ENCODE data around the gene OR6F1. TPM values are rescaled to one million over a fixed set of nuclear protein-coding genes. Genes with fewer than 3 reads are reported as not detected.

OR6F1 gene
- total RNA-seq (2021; ENCODE audit: unreplicated experiment) (not detected), Bru-seq, nascent RNA (not detected), BruChase-seq, experiment 1, labeled RNA remaining after a 6-hour chase (not detected), BruChase-seq, experiment 2, labeled RNA remaining after a 2-hour chase (not detected)
- not detected in 2 replicates for polyA plus RNA-seq (2012)
- long read RNA-seq = 0 reads

DNA sequence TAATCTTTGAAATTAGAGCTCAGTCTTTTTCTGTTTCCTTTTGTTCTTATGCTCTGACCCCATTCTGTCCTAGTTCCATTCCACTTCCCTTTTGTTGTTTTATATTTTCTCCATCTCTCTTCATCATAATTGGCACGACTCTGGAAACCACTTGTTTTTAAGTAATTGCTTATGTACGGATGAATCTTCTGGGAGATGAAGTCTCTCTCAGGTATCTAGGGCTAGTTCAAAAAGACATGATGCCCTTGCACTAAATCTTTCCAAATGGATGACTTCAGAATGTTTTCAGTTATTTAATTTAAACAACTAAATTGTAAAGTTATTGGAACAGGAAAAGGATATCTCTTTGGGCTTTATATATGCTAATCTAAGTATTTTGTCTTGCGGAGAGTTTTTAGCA, at the start of gene OR6F1:
Gene OR6F1 (minus strand): TSS at position 101 of the 400 bp plus-strand sequence. CDS start 3,891 bp downstream, outside the sequence.
- no peaks in the 10 kb centered on the region for H4K20me1 ChIP-seq (ENCODE audit: insufficient read depth)
- POLR2A ChIA-PET = no interaction called here
- H3K79me2 ChIP-seq (ENCODE audit: insufficient read depth, low read length) = no peaks in the 10 kb centered on the region
- no peak within 1 kb of the TSS for H3K4me3 ChIP-seq (replicated peaks in 1 of 2; ENCODE audit: low read depth in 1 of 2, low read length in 2 of 2)
- H3K4me1 ChIP-seq (ENCODE audit: control insufficient read depth in 1 of 2, insufficient read depth in 2 of 2, low read length in 2 of 2) = no peaks in the 10 kb centered on the region
- H3K9me2 ChIP-seq (ENCODE audit: insufficient read depth) = no peaks in the 10 kb centered on the region
- no peak within 1 kb of the TSS for H3K27ac ChIP-seq (ENCODE audit: low read depth, low read length)
- no peaks in the 10 kb centered on the region for H3K36me3 ChIP-seq (ENCODE audit: control insufficient read depth in 1 of 2, insufficient read depth in 2 of 2, low read length in 2 of 2)
- H3K27me3 ChIP-seq (ENCODE audit: insufficient read depth, low read length) = no peaks in the 10 kb centered on the region
- intact Hi-C loops (cut with micrococcal nuclease) = no loop called here
- TF ChIP-seq ELF1 (IDR thresholded peaks at IDR 0.05; ENCODE audit: borderline replicate concordance, low read depth) = no peak
- no peak for TF ChIP-seq ZNF274 (IDR thresholded peaks at IDR 0.05; ENCODE audit: low read depth, low read length)
- no peak for TF ChIP-seq TCF7L2 (IDR thresholded peaks at IDR 0.05; ENCODE audit: borderline replicate concordance, extremely low read depth, insufficient read depth, insufficient read length)
- RAD21 ChIA-PET (ENCODE audit: low non-redundant PET in 1 of 2, low total read pairs in 2 of 2, uncharacterized antibody in 2 of 2, unreplicated experiment in 2 of 2) = interaction anchor here in 1 of 2 experiments (0.7 kb wide), 1 partner anchor 274 kb away, joined by 3 read pairs; no protein-coding TSS in a partner anchor
- DNase-seq (ENCODE audit: low read depth, low spot score) = no peak
- CTCF ChIA-PET = no interaction called here
- H3K9me3 ChIP-seq (ENCODE audit: control insufficient read depth in 1 of 2, insufficient read depth in 1 of 2, low read depth in 1 of 2, low read length in 2 of 2) = peaks cover 8 to 14% of the 10 kb centered on the region in 2 experiments; a peak in 2 of 4 replicates
- no peak within 1 kb of the TSS for H3K9ac ChIP-seq (ENCODE audit: low read length)
- no peak for ATAC-seq
- no peak within 1 kb of the TSS for H2AFZ ChIP-seq (ENCODE audit: low read depth, low read length, poor library complexity, severe bottlenecking)
- H3K4me2 ChIP-seq (ENCODE audit: low read length) = no peak within 1 kb of the TSS
- no TSS peak for BruUV-seq (replicated peaks)

DNA sequence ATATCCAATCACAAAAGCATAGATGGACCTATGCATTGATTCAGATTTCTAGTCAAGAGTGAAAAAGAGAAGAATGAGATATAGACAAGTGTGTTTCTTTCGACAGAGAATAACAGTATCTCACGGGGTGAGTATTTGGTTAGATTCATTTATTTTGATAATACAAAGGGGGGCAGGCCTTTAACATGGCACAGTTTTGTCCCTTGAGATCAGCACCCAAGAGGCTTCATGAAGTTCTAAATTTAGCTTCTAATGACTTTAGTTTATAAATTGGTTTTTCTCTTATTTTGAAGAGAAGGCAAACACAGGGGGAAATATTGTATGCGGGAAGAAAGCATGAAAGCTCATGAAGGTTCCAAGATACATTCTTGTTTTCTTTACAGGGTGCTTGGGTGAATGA, 44.0 kb upstream of the OR6F1 start, which contains the start of gene OR1C1:
Gene OR1C1 (minus strand): TSS at position 101 of the 400 bp plus-strand sequence. CDS start 2,150 bp downstream, outside the sequence.
- no peak for ATAC-seq
- H3K4me2 ChIP-seq (ENCODE audit: low read length) = no peak within 1 kb of the TSS
- peaks cover 0 to 6% of the 10 kb centered on the region in 2 experiments; a peak in 2 of 4 replicates for H3K9me3 ChIP-seq (ENCODE audit: control insufficient read depth in 1 of 2, insufficient read depth in 1 of 2, low read depth in 1 of 2, low read length in 2 of 2)
- H3K4me1 ChIP-seq (ENCODE audit: control insufficient read depth in 1 of 2, insufficient read depth in 2 of 2, low read length in 2 of 2) = no peaks in the 10 kb centered on the region
- no peaks in the 10 kb centered on the region for H4K20me1 ChIP-seq (ENCODE audit: insufficient read depth)
- H3K9ac ChIP-seq (ENCODE audit: low read length) = no peak within 1 kb of the TSS
- H3K27me3 ChIP-seq (ENCODE audit: insufficient read depth, low read length) = no peaks in the 10 kb centered on the region
- intact Hi-C loops (cut with micrococcal nuclease) = no loop called here
- DNase-seq (ENCODE audit: low read depth, low spot score) = no peak
- POLR2A ChIA-PET = no interaction called here
- no peaks in the 10 kb centered on the region for H3K79me2 ChIP-seq (ENCODE audit: insufficient read depth, low read length)
- no peaks in the 10 kb centered on the region for H3K36me3 ChIP-seq (ENCODE audit: control insufficient read depth in 1 of 2, insufficient read depth in 2 of 2, low read length in 2 of 2)
- CTCF ChIA-PET = no interaction called here
- no peak within 1 kb of the TSS for H2AFZ ChIP-seq (ENCODE audit: low read depth, low read length, poor library complexity, severe bottlenecking)
- RAD21 ChIA-PET (ENCODE audit: low non-redundant PET in 1 of 2, low total read pairs in 2 of 2, uncharacterized antibody in 2 of 2, unreplicated experiment in 2 of 2) = no interaction called here
- BruUV-seq (replicated peaks) = no TSS peak
- no peak within 1 kb of the TSS for H3K27ac ChIP-seq (ENCODE audit: low read depth, low read length)
- no peak within 1 kb of the TSS for H3K4me3 ChIP-seq (replicated peaks in 1 of 2; ENCODE audit: low read depth in 1 of 2, low read length in 2 of 2)
- H3K9me2 ChIP-seq (ENCODE audit: insufficient read depth) = no peaks in the 10 kb centered on the region
- no peak for TF ChIP-seq EZH2 (IDR thresholded peaks at IDR 0.05)
- TF ChIP-seq CEBPB (IDR thresholded peaks at IDR 0.05; ENCODE audit: low read depth) = no peak
- no peak for TF ChIP-seq EZH2phosphoT487 (IDR thresholded peaks at IDR 0.05; ENCODE audit: borderline replicate concordance)
- TF ChIP-seq JUND (IDR thresholded peaks at IDR 0.05) = no peak
- TF ChIP-seq, protein P1, sequence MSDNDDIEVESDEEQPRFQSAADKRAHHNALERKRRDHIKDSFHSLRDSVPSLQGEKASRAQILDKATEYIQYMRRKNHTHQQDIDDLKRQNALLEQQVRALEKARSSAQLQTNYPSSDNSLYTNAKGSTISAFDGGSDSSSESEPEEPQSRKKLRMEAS (IDR thresholded peaks at IDR 0.05) = no peak
- TF ChIP-seq SIN3A (IDR thresholded peaks at IDR 0.05; ENCODE audit: low read depth) = no peak
- TF ChIP-seq, protein P2, sequence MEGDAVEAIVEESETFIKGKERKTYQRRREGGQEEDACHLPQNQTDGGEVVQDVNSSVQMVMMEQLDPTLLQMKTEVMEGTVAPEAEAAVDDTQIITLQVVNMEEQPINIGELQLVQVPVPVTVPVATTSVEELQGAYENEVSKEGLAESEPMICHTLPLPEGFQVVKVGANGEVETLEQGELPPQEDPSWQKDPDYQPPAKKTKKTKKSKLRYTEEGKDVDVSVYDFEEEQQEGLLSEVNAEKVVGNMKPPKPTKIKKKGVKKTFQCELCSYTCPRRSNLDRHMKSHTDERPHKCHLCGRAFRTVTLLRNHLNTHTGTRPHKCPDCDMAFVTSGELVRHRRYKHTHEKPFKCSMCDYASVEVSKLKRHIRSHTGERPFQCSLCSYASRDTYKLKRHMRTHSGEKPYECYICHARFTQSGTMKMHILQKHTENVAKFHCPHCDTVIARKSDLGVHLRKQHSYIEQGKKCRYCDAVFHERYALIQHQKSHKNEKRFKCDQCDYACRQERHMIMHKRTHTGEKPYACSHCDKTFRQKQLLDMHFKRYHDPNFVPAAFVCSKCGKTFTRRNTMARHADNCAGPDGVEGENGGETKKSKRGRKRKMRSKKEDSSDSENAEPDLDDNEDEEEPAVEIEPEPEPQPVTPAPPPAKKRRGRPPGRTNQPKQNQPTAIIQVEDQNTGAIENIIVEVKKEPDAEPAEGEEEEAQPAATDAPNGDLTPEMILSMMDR (IDR thresholded peaks at IDR 0.05 in 2 of 3, conservative IDR thresholded peaks at IDR 0.05 in 1 of 3; ENCODE audit: borderline replicate concordance in 1 of 3, insufficient read depth in 1 of 3, low read depth in 2 of 3, low read length in 2 of 3) = no peak
- TF ChIP-seq, protein P3, sequence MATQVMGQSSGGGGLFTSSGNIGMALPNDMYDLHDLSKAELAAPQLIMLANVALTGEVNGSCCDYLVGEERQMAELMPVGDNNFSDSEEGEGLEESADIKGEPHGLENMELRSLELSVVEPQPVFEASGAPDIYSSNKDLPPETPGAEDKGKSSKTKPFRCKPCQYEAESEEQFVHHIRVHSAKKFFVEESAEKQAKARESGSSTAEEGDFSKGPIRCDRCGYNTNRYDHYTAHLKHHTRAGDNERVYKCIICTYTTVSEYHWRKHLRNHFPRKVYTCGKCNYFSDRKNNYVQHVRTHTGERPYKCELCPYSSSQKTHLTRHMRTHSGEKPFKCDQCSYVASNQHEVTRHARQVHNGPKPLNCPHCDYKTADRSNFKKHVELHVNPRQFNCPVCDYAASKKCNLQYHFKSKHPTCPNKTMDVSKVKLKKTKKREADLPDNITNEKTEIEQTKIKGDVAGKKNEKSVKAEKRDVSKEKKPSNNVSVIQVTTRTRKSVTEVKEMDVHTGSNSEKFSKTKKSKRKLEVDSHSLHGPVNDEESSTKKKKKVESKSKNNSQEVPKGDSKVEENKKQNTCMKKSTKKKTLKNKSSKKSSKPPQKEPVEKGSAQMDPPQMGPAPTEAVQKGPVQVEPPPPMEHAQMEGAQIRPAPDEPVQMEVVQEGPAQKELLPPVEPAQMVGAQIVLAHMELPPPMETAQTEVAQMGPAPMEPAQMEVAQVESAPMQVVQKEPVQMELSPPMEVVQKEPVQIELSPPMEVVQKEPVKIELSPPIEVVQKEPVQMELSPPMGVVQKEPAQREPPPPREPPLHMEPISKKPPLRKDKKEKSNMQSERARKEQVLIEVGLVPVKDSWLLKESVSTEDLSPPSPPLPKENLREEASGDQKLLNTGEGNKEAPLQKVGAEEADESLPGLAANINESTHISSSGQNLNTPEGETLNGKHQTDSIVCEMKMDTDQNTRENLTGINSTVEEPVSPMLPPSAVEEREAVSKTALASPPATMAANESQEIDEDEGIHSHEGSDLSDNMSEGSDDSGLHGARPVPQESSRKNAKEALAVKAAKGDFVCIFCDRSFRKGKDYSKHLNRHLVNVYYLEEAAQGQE (IDR thresholded peaks at IDR 0.05; ENCODE audit: low read depth) = no peak
- TF ChIP-seq YY1 (IDR thresholded peaks at IDR 0.05; ENCODE audit: extremely low read depth, insufficient replicate concordance, low read depth, low read length) = no peak
- TF ChIP-seq, protein P4, sequence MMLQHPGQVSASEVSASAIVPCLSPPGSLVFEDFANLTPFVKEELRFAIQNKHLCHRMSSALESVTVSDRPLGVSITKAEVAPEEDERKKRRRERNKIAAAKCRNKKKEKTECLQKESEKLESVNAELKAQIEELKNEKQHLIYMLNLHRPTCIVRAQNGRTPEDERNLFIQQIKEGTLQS (IDR thresholded peaks at IDR 0.05) = no peak
- no peak for TF ChIP-seq SRF (IDR thresholded peaks at IDR 0.05; ENCODE audit: low read depth)
- TF ChIP-seq POLR2A (IDR thresholded peaks at IDR 0.05; ENCODE audit: borderline replicate concordance, extremely low read depth, insufficient read depth, insufficient read length) = no peak
- TF ChIP-seq TCF7L2 (IDR thresholded peaks at IDR 0.05; ENCODE audit: borderline replicate concordance, extremely low read depth, insufficient read depth, insufficient read length) = no peak

Measured in HCT116 (cell line).